GM18520 (cell line): Measurements from ENCODE around the gene GSG1L.

Experiments
- ATAC-seq: cut with Tn5 transposase; IDR thresholded peaks from one replicate; pipeline ENCODE4 v1.9.1; 2021; ENCODE audit not compliant: unreplicated experiment

Gene GSG1L

DNA sequence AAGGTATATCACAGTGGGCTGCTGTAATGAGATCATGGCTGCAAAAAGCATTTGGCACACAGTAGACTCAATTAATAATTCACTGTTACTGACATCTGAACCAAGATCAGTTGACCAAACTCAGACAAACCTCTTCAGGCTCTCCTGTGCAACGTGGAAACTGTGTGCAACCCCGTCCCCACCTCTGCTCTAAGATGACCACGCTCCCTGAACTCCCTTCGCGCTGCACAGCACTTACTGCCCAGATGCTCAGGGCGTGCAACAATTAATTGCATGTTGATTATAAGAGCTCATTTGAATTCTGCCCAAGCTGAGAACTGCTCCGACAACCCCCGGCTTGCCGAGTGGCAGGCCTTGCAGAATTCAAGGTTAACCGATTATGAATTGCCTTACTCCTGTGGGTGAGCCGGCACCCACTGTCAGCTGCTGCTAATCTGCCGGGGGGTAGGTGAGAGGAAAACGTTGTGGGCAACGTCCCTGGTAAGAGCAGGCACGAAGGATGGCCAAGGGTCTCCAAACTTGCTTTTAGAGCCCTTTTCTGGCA is 1.3 kb upstream of the GSG1L start:
- ATAC-seq = no peak

DNA sequence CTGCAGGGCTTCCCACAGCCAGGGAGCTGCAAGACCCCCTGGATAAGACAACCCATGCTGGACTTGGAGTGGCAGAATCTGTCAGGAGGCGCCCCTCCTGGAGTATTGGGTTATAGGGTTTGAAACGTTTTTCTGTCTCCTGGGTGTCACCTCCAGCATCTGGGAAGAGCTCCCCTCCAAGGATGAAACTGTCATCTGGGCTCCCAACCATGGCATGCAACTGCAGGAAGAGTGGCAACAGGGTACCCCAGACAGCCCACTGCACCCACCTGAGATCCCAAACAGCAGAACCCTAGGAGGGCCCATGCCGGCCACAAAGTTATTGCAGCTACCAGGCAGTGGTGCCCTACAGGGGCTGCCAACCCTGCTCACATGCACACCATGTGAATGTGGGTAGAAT is 636 bp upstream of the GSG1L start:
- ATAC-seq = no peak

DNA sequence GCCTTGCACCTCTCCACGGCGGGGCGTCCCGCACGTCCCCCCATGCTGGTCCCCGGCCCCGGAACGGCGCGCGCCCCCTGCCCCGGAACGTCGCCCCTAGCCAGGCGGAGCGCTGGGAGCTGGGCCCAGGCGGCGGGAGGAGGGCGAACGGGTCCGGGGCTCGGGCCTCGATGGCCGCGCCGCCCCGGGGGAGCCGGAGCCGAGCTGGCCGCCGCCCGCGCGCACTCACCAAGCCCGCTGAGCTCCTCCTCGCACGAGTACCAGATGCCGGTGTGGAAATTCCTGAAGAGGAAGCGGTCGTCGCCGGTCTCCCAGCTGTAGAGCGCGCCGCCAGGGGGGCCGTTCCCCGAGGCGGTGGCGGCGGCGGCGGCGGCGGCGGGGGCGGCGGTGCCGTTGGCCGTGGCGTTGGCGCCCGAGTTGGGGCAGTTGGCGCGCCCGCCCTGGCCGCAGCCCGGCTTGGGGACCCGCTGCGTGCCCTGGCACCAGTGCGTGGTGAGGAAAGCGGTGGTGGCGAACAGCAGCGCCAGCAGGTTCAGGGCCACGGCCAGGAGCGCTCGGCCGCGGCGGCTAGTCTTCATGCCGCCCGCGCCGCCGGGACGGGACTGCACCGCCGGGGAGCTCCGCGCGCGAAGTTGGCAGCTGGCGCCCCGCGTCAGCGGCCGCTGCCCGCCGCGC is 530 bp downstream of the GSG1L start:
- ATAC-seq = no peak

DNA sequence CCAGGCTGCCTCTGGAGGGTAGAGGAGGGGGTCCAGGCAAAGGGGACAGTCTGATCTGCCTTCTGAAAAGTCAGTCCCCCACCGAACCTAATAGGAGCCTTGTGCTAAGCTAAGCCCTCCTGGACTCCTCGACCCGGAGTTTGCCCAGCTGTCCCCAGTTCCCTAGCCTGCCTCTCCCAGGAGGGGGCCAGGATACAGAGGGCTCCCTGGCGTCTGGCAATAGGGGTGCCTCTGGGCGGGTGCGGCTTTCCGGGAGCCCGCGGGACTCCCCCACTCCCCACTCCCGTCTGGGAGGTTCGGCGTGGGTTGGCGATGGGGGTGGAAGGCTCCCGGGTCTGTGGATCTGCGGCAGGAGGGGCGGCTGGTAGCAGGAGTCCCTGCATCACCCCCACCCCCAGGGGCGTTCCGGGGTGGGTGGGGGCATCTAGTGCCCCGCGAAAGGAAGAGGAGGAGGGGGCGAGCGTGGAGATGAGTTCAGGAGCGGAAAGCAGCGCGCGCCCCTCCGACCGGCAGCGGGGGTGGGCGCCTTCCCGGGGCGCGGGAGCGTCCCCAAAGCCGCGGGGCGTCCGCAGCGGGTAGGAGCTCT is 1.2 kb downstream of the GSG1L start:
- no peak for ATAC-seq

DNA sequence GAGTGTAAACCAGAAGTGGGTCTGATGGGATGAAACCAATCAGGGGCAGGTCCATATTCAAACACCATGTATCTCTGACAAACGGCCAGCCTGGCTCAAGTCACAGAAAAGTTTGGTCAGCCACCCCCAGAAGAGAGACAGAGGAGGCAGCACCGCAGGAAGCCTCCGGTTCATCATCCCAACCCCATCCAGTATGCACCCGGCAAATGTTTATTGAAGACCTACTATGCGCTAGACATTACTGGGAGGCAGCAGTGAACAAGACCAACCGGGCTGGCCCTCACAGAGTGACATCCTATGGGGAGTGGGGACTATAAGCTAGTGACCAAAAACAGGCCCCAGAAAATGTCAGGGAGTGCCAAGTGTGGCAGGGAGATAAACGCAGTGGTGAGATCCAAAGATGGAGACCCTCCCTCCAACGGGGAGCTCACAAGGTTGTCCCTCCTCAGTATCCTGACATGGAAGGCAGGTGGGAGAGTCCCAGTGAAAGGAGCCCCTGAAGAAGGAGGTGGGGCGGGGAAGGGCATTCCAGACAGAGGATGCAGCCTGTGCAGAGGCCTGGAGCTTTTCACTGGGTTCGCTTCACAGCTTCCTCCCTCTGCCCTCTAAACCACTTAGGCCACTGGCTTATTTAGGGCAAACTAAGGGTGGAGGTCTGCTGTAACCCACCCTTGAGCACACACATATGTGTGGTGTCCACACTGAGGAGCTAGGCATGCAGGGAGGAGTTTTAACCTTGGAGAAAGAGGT is 2.0 kb downstream of the GSG1L start:
- ATAC-seq = no peak

DNA sequence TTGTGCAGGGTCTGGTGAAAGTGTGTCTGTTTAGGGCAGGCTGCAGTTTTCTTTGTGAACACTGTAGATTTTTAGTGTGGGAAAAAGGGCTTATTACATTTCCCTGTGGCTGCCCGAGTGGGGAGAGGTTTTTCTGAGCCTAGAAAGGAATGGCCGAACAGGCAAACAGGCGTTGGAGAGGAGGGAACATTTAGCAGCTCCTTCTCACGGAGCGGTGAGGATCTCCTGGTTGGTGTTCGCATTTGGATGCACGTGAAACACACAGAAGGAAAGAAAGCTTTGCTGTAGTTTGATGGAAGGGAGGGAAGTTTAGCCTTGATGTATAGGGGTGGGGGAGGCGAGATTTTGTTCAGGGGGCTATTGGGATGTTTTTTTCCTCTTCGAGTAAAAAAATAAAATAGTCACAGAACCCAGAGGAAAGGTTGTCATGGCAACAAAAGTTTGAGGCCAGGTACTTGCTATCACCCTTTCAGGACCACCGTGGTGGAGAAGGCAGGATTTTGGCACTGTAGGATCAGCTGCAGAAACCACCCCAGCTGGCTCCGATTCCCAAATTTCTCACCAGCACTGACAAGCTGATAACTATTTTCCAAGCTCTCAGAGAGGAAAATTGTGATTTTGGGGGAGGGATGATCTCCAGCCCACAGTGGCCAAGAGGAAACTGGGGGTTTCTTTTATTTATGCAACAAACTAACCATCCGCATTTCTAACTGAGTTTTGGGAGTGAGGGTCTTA is 3.5 kb downstream of the GSG1L start:
- ATAC-seq = no peak

DNA sequence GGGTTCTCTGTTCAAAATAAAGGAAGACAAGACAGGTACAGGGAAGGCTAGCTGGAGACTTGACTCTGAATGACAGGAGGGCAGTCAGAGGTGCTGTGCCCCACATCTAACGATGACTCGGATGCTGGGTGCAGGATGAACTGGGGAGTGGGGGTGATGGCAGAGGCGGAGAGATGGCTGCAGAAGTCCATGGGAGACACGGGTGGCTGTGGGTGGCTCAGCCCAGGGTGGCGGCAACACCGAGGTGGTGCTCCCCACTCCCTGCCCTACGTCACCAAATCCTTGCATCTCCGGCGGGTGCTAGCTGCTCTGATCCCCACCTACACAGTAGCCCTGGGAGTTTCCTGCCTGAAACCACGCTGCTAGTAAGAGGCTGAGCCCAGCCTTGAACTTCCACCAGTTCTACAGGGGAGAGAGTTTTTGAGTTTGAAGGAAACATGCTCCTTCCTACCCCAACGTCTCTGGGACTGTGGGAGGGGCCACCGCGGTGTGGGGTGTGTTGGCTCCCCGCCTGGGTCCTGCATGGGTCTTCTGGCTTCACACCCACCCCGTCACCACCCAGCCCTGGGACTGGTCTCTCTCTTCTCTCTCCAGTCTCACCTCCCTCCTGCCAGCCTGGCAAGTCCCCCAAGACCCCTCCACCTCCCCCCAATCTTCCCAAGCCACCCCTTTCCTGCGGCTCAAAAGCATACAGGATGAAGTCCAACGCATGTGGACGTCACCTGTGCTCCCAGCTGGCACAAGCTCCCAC is 4.5 kb downstream of the GSG1L start:
- no peak for ATAC-seq

DNA sequence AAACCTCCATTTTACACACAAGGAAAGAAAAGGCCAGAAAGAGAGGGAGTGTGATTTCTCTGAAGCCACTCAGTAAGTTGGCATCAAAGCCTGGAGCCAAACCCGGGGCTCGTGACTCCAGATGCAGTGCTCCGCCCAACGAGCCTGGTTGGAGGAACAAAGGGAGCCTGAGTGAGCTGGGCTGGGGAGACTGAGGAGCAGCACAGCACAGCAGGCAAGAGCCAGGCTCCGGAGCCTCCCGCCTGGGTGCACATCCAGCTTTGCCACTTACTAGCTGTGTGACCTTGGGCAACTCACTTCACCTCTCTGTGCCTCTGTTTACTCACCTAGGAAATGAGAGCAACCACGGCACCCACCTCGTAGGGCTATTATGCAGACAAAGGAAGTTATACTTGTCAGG is 5.6 kb downstream of the GSG1L start:
- no peak for ATAC-seq

DNA sequence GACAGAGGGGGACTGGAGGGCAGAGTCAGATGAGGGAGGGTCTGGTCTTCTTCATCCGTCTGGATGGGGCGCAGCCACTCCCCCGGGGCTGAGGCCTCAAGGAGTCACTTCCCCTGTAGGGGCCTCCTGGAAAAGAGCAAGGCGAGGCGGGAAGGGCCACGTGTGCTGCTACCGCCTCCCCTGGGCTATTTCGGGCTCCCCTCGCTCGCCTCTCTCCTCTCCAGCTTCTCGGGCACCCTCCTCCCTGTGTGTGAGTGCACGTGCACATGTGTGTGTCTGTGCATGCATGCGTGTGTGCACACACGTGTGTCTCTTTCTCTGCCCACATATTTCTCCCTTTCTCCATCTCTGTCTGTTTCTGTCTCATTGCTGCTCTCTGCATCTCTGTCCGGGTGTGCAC is 10.1 kb downstream of the GSG1L start:
- no peak for ATAC-seq

DNA sequence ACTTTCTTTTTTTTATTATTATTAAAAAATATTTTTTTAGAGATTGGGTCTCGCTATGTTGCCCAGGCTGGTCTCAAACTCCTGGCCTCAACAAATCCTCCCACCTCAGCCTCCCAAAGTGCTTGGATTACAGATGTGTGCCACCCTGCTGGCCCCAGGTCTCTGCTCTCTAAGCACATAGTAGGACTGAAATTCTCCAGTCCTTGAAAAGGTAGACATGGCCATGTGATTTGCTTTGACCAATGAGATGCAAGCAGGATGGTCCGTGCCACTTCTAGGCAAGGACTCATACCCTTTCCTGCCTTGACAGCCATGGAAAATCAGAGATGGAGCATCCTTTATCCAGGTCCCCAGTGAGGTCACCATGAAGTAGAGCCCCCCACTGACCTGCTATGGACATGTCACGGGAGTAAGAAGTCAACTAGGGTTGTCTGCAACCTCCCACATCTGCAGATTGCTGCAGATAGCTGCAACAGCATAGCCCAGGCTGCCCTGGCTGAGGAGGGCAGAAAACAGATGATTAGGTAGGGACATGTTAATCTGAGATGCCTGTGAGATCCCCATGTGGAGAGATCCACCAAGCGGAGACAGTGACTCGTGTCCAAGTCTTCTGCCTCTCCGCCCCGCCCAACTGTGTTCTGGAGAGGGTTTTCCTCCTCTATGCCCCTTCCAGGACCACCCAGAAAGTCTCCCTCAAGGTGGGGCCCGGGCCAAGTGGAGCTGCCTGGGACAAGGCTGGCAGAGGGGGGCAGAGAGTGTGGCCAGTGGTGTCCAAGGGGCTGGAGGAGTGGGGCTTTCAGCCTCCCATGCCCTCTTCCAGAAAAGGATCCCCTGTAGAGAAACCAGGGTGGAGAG is 11.0 kb downstream of the GSG1L start:
- ATAC-seq = no peak

DNA sequence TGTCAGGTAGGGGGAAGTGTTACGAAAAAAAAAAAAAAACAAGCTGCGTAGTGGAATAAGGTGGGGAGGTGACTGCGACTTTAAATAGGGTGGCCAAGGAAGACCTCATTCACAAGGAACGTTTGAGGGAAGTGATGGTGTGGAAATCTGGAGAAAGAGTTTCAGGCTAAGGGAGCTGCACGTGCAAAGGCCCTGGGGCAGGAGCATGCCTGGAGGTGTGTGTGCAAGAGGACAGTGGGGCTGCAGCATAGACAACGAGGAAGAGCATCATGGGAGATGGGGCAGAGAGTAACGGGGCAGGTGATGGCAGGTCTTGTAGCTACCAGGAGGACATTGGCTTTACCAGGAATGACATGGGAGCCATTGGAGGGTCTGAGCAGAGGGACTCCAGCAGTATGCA is 12.0 kb downstream of the GSG1L start:
- ATAC-seq = no peak

DNA sequence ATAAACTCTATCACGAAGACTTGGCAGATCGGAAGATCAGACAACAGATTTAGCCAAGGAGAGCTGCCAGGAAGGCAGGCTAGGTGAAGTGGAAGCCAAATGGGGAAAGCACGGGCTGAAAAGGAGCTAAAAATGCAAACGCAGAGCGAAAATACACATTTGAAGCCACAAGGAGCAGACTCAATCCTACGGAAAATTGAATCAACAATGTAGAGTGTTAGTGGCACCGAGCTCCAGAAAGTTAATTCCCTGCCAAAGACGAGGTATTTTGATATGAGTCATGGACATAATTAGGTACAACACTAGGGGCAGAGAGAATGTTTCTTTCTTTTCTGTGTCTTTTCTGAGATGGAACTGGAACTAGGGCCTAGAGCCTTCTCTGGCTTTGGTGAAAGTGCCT is 20.7 kb downstream of the GSG1L start:
- ATAC-seq = no peak

DNA sequence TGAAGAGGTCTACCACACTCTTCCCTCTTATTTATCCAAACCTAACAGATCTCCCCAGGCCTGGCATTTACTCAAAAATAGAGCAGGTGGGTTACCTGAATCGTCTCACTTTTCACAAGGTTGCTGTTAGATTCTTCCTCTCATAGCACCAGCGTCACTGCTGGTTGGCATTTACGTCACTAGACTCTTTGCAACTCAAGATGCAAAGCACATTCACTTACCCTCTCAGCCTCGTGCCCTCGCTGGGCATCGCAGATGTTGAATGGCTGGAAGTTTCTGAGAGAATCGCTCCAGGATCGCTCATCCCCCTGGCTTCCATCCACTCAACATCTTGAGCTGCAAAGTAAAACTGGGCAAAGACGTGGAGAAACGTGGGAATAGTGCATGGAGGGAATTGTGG is 21.9 kb downstream of the GSG1L start:
- ATAC-seq = no peak

DNA sequence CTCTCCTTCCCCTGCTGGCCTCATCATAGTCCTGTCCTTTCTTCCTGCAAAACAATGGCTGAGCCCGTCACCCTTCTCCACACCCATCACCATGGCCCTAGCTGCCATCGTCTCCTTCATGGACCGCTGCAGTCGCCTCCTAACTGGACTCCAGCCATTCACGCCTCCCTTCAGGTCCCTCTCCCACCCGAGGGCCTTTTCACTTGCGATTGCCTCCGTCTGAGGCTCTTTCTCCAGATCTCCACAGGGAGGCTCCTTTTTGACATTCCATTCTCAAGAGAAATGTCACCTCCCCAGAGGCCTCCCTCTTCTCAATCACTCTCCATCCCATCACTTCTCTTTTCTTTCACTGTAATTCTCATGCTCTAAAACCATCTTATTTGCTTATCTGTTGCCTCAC is 23.5 kb downstream of the GSG1L start:
- ATAC-seq = no peak

DNA sequence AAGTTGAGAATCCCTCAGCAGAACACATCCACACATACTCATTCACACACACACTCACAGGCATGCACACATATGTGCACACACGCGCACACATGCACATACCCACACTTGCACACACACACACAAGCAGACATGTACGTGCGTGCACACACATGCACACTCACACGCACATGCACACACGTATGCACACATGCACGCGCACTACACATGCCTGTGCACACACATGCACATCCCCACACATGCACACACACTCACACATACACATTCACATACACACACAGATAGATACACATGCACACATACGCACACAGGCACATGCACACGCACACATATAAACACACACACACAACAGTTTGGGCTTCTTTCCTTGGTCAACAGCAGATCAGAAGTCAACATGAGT is 24.0 kb downstream of the GSG1L start:
- ATAC-seq = no peak

DNA sequence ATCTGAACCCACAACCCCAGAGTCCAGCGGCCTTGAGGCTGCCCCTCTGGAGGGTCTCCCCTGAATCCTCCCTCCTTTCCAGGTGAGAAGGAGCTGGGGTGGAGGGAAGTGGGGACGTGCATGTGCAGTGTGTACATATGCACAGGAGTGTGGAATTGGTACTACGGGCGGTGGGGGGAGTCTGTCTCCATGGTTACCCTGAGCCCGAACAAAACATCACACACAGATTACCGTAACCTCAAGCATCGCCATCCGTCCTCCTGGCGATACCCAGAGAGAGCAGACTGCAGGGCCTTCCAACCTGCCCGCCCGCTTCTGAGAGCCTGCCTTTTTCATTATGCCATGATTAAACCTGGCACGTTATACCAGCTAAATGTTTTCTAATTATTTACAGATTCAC is 25.1 kb downstream of the GSG1L start:
- ATAC-seq = no peak

DNA sequence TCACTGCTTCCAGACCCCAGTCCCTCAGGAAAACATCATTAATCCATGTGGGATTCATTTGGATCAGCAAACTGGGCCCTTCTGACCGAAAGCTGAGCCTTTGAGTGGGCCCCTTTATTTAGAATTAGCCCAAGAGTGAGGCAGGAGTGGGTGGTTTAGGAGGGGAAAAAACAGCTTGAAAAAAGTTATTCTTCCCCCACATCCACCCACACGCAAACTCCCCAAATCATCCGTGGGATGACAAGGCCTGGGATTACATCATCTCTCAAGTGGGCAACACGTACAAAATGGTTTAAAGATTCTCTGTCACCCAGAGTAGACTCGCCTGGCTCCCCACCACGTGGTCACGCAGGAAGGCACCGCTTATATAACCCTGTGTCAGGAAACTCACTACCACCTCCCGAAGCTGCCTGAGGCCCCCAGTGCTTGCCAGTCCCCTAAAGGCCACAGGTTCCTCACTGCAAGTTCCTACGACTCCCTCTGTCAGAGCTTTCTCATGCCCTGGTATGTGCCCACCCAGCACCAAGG is 27.6 kb downstream of the GSG1L start:
- ATAC-seq = no peak

DNA sequence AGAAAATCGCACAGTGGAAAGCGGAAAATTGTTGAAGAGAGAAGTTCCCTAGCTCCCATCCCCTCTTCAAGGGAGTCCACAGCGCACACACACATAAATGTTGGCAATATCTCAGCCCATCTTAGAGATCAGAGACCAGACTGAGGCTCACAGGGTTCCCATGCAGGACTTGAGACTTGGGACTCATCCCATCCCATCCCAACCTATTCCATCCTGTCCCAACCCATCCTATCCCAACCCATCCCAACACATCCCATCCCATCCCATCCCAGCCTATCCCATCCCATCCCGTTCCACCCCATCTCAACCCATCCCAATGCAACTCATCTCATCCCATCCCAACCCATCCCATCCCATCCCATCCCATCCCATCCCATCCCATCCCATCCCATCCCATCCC is 29.6 kb downstream of the GSG1L start:
- ATAC-seq = no peak

DNA sequence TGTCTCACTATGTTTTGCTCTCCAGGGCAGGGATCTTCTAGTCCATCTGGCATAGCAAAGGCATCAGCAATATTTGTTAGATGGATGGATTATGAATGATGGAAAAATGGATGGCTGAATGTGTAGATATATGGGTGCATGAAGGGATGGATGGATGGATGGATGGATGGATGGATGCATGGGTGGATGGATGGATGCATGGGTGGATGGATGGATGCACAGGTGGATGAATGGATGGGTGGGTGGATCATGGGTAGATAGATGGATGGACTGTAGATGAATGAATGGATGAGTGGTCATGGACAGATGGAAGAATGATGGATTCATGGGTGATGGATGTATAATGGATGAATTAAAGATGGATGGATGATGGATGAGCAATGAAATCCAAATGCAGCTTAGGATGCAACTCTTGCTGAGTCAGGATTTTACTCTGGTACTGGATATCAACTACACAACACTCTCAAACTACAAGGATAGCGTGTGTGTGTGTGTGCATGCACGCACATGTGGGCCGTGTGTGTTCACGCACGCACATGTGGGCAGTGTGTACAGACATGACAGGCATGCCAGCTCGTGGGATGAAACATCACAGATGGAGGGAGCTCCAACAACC is 34.0 kb downstream of the GSG1L start:
- no peak for ATAC-seq
